GM12891 (cell line): ENCODE results near the gene CCDC40.

Experiments
- PAX5 ChIP-seq: IDR thresholded peaks from 2 replicates; pipeline ENCODE4 v1.6.1; 2011; ENCODE audit warnings: low read length, moderate library complexity, mild to moderate bottlenecking; ENCODE audit not compliant: insufficient read depth, severe bottlenecking
- POLR2A ChIP-seq: IDR thresholded peaks from 2 replicates; pipeline ENCODE4 v1.6.1; 2011; ENCODE audit warnings: low read depth, low read length, control low read depth
- POLR2AphosphoS5 ChIP-seq: IDR thresholded peaks from 2 replicates; pipeline ENCODE4 v1.6.1; 2011; ENCODE audit warnings: low read depth, low read length, control low read depth
- SPI1 ChIP-seq: IDR thresholded peaks from 2 replicates; pipeline ENCODE4 v1.6.1; 2011; ENCODE audit warnings: low read depth, low read length, control low read depth
- TAF1 ChIP-seq: IDR thresholded peaks from 2 replicates; pipeline ENCODE4 v1.6.1; 2011; ENCODE audit warnings: low read depth, low read length, control low read depth

DNA sequence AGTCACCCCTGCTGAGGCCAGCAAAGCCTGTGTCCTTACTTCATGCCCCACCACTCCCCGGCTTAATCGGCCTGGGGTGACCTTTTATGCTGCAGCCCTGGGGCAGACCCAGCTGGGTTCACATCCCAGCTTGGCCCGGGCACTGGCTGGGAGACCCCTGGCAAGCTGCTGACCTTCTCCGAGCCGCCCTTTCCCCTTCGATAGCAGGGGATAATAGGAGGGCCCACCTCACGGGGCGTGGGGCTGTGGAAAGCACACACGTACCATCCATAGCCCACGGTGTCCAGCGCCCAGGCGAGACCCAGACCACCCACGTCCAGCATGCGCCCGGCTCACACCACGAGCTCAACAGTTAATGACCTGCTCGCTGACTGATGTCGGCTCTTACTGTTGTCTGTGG, 27.6 kb upstream of the CCDC40 start:
- TF ChIP-seq POLR2AphosphoS5 (no peak), POLR2A (no peak), TAF1 (no peak), SPI1 (no peak), PAX5 (no peak)
